ENCODE results near the gene PACSIN3. TPM values are rescaled to one million over a fixed set of nuclear protein-coding genes. Genes with fewer than 3 reads are reported as not detected.

PACSIN3 gene
- total and polyA plus RNA-seq, 2 of the 13 experiments (the other 11 are each of a cell fraction or from before 2014, with no cell fraction given), result 47.9 to 93.3 TPM

DNA sequence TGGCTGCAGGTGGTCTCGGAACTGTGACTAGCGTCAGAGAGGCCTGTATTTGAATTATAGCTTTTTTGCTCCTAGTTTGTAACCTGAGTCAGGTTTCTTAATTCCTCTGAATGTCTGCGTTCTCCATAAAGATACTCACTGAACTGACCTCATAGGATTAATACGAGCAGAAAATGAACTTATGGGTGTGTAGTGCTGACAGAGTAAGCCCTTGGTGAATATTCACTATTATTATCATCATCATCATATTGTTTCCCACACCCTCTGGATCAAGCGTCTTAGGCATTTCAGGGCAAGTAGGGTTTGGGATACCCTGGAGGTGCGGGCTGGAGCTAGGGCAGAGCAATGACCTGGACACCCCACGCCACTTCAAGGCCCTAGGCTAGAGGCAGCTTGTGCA, 38.6 kb downstream of the PACSIN3 start (continued):
- TF ChIP-seq ZFP62 (CRISPR knock-in tag; IDR thresholded peaks at IDR 0.05), result no peak

DNA sequence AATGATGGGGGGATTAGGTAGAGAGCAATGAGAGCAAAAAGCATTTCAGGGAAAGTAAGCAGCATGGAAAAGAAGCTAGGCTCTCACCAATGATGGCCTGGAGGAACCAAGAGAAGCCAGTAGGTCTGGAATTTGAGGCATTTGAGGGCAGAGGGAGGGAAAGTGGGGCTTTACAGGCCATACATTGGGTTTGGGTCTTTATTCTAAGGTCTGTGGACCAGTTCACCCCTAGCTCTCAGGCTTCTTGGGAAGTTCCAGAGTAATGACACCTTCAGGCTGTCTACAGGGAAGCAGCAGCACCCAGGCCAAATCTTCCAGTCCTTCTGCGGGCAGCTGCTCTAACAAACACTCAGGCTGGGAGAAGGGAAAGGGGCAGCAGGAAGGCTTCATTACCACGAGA, 39.0 kb downstream of the PACSIN3 start:
- DNase-seq (ENCODE audit: low spot score) (no peak), FAIRE-seq (no peak), ATAC-seq (no peak)
- 67% methylated on average over 1 of the region's 2 CpGs for WGBS (ENCODE audit: low lambda C conversion rate)
- Histone ChIP-seq H3K4me1 (ENCODE audit: insufficient read depth, low read length) (no peaks in the 10 kb centered on the region), H3K79me2 (ENCODE audit: insufficient read depth, low read length) (no peaks in the 10 kb centered on the region), H4K20me1 (ENCODE audit: insufficient read depth, low read length) (no peaks in the 10 kb centered on the region), H3K4me3 (replicated peaks in 1 of 3; ENCODE audit: insufficient read depth in 1 of 3, low read depth in 2 of 3, low read length in 3 of 3) (no peak overlapping the region), H3K27me3 (ENCODE audit: control insufficient read depth in 1 of 2, insufficient read depth in 2 of 2, low read length in 2 of 2) (no peaks in the 10 kb centered on the region), H3K9ac (ENCODE audit: insufficient read depth, low read depth, low read length) (no peak overlapping the region), H3K9me3 (ENCODE audit: low read length) (no peaks in the 10 kb centered on the region), H2AFZ (ENCODE audit: low read length) (no peak overlapping the region), H3K27ac (ENCODE audit: extremely low read length, insufficient read depth, low read length) (no peak overlapping the region), H3K4me2 (ENCODE audit: low read depth, low read length) (no peak overlapping the region), H3K36me3 (replicated peaks in 1 of 2; ENCODE audit: control insufficient read depth in 1 of 2, insufficient read depth in 2 of 2, low read length in 2 of 2) (peaks cover 0 to 3% of the 10 kb centered on the region in 2 experiments; a peak in 2 of 5 replicates)
- BruUV-seq (replicated peaks), result no TSS peak
- TF ChIP-seq ZNF274 (CRISPR knock-in tag; IDR thresholded peaks at IDR 0.05), result no peak
- TF ChIP-seq ZNF572 (CRISPR knock-in tag; IDR thresholded peaks at IDR 0.05), result no peak
- TF ChIP-seq NBN (conservative IDR thresholded peaks at IDR 0.05), result no peak
- TF ChIP-seq, protein P1, sequence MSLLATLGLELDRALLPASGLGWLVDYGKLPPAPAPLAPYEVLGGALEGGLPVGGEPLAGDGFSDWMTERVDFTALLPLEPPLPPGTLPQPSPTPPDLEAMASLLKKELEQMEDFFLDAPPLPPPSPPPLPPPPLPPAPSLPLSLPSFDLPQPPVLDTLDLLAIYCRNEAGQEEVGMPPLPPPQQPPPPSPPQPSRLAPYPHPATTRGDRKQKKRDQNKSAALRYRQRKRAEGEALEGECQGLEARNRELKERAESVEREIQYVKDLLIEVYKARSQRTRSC (CRISPR knock-in tag; IDR thresholded peaks at IDR 0.05; ENCODE audit: low read depth), result no peak
- TF ChIP-seq, protein P2, sequence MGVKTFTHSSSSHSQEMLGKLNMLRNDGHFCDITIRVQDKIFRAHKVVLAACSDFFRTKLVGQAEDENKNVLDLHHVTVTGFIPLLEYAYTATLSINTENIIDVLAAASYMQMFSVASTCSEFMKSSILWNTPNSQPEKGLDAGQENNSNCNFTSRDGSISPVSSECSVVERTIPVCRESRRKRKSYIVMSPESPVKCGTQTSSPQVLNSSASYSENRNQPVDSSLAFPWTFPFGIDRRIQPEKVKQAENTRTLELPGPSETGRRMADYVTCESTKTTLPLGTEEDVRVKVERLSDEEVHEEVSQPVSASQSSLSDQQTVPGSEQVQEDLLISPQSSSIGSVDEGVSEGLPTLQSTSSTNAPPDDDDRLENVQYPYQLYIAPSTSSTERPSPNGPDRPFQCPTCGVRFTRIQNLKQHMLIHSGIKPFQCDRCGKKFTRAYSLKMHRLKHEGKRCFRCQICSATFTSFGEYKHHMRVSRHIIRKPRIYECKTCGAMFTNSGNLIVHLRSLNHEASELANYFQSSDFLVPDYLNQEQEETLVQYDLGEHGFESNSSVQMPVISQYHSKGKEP (CRISPR knock-in tag; IDR thresholded peaks at IDR 0.05), result no peak
- no peak for TF ChIP-seq ZSCAN12 (CRISPR knock-in tag; IDR thresholded peaks at IDR 0.05)
- TF ChIP-seq, protein P3, sequence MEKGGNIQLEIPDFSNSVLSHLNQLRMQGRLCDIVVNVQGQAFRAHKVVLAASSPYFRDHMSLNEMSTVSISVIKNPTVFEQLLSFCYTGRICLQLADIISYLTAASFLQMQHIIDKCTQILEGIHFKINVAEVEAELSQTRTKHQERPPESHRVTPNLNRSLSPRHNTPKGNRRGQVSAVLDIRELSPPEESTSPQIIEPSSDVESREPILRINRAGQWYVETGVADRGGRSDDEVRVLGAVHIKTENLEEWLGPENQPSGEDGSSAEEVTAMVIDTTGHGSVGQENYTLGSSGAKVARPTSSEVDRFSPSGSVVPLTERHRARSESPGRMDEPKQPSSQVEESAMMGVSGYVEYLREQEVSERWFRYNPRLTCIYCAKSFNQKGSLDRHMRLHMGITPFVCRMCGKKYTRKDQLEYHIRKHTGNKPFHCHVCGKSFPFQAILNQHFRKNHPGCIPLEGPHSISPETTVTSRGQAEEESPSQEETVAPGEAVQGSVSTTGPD (CRISPR knock-in tag; IDR thresholded peaks at IDR 0.05), result no peak
- ChIA-PET POLR2A (no interaction called here), CTCF (ENCODE audit: low intra/inter-chr PET ratio, low total read pairs) (no interaction called here)
- intact Hi-C loops (cut with micrococcal nuclease; ENCODE audit: unreplicated experiment), result no loop called here
- in situ Hi-C loops (cut with HindIII; ENCODE audit: extremely low pct_ligation_motif_present, low pct_unique_long_range_greater_than_20kb), result no loop called here
